Fibroblast of villous mesenchyme (primary cell): ENCODE measurements around the gene PIP5K1C. TPM values are rescaled to one million over a fixed set of nuclear protein-coding genes. Genes with fewer than 3 reads are reported as not detected.

Experiments
- DNase-seq: peaks from one replicate; pipeline ENCODE4 v3.0.0-alpha.2; 2010; ENCODE audit warnings: low read depth
- H3K4me3 ChIP-seq: 2 replicates; pipeline ENCODE4 v1.5.1; 2011; ENCODE audit warnings: low read depth, mild to moderate bottlenecking, low read length
- total RNA-seq: library from RNA; depleted of rRNA; stranded (reverse); fragments of >200 nt; gene quantifications from 2 replicates; pipeline ENCODE4 v1.2.3, GENCODE V29; 2012
- TF ChIP-seq, protein P1 (sequence below): IDR thresholded peaks from 2 replicates; pipeline ENCODE4 v1.5.1; 2012; ENCODE audit warnings: low read depth, mild to moderate bottlenecking, low read length; ENCODE audit not compliant: insufficient read depth

PIP5K1C gene
- total RNA-seq, 1 donor = 46.2 TPM

DNA sequence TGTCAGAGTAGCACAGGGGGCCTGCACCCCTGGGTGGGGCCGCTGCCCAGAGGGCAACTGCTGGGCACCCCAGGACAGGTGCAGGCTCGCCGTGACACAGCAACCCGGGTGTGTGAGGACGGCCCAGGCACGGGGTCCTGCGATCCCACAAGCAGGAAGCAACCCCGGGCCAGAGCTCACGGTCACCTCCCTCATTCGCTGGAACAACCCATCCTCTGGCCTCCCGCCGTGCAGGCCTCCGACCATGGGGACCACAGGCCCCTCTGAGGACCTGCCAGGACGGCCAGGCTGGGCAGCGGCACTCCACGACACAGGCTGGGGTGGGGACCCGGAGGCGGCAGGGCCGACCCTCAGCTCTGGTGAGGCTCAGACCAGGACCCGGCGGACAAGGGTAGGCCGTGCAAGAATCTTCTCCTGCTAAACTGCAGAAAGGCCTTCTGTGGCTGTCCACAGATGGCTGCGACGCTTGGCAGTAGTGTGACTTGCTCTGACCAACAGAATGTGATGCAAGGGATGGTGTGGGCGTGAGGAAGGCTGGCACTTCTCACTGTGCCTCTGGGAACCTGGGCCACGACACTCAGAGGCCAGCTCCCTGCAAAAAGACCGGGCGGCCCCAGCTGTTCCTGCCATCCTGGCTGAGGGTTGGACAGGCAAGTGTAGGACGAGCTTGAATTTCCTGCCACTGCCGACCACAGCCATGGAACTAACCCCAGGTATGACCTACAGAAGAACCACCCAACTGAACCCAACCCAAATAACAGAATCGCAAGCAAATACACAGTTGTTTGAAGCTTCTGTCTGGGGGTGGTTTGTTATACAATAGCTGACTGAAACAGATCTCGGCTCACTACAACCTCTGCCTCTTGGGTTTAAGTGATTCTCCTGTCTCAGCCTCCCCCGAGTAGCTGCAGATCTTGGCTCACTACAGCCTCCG is 26.5 kb downstream of the PIP5K1C start:
- TF ChIP-seq, protein P1, sequence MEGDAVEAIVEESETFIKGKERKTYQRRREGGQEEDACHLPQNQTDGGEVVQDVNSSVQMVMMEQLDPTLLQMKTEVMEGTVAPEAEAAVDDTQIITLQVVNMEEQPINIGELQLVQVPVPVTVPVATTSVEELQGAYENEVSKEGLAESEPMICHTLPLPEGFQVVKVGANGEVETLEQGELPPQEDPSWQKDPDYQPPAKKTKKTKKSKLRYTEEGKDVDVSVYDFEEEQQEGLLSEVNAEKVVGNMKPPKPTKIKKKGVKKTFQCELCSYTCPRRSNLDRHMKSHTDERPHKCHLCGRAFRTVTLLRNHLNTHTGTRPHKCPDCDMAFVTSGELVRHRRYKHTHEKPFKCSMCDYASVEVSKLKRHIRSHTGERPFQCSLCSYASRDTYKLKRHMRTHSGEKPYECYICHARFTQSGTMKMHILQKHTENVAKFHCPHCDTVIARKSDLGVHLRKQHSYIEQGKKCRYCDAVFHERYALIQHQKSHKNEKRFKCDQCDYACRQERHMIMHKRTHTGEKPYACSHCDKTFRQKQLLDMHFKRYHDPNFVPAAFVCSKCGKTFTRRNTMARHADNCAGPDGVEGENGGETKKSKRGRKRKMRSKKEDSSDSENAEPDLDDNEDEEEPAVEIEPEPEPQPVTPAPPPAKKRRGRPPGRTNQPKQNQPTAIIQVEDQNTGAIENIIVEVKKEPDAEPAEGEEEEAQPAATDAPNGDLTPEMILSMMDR = no peak
- DNase-seq = no peak
- no peak overlapping the region for H3K4me3 ChIP-seq

DNA sequence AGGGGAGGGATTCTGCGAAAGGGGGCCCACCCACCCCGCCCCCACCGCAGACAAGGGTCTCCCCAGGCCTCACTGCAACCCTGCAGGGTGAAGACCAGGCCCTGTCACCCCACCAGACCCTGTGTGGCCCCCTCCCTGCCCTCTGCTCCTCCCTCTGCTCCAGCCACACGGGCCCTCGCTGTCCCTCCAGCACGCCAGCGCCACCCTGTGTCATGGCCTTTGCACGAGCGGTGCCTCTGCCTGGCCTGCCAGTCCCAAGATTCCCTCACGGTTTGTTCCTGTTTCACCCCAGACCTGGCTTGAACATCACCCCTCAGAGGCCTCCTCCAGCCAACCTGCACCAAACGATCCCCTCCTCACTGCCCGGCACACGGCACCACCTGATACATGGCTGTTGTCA is 27.3 kb downstream of the PIP5K1C start:
- TF ChIP-seq, protein P1 = no peak
- DNase-seq = no peak
- no peak overlapping the region for H3K4me3 ChIP-seq

DNA sequence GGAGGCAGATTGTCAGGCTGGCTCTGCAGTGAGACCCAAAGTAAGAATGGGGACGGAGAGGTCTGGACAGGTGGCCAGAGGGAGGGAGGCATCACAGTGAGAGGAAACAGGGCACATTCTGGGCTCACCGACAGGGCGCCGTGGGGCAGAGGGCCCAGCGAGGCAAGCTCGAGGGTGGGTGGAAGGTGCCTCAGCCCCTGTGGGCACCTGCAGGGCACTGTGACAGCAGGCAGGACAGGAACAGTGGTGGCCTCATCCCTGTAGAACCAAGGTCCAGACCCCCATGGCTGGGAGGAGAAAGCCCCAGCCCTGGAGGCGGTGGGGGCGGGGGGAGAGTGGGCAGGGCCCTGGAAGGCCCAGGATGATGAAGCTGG is 27.7 kb downstream of the PIP5K1C start:
- TF ChIP-seq, protein P1 = no peak
- H3K4me3 ChIP-seq = no peak overlapping the region
- no peak for DNase-seq

DNA sequence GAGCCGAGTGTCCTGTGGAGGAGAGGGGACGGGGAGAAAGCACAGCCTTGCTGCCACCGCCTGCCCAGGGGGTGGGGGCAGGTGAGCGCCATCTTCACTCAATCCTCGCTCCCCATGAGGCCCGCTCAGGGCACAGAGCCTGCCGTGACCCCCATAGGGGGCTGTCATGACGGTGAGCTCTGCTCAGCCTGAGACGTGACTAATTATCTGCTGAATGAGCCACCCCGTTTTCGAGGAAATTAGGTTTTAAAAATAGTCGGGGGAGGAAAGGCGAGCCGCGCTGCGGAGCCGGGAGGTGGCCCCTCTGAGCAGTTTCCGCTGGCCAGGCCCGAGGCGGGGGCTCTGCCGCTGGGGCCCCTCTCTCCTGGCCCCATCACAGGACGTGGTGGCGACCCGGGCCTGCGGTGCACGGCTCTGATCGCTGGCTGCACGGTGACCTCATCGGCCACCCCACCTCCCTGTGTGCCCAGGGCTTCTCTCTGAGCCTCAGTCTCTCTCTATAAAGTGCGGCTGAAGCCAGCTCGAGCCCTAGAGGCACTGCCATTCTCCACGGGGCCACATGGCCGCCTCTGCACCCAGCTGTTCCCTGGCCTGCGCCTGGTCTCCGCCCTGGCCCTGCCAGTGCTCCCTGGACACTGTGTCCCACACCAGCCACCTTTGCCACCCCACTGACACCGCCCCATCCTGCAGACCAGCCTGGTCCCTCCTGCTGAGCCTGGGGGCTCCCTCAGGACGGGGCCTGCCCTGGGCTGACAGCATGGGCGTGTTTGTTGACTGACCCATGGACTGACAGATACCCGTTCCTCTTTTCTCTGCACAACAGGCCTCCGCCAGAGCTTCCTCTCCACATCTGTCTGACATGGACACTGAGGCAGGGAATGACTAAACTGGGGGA is 28.3 kb downstream of the PIP5K1C start:
- no peak overlapping the region for H3K4me3 ChIP-seq
- peak; percentile 54 for DNase-seq
- TF ChIP-seq, protein P1 = peak; percentile 6

DNA sequence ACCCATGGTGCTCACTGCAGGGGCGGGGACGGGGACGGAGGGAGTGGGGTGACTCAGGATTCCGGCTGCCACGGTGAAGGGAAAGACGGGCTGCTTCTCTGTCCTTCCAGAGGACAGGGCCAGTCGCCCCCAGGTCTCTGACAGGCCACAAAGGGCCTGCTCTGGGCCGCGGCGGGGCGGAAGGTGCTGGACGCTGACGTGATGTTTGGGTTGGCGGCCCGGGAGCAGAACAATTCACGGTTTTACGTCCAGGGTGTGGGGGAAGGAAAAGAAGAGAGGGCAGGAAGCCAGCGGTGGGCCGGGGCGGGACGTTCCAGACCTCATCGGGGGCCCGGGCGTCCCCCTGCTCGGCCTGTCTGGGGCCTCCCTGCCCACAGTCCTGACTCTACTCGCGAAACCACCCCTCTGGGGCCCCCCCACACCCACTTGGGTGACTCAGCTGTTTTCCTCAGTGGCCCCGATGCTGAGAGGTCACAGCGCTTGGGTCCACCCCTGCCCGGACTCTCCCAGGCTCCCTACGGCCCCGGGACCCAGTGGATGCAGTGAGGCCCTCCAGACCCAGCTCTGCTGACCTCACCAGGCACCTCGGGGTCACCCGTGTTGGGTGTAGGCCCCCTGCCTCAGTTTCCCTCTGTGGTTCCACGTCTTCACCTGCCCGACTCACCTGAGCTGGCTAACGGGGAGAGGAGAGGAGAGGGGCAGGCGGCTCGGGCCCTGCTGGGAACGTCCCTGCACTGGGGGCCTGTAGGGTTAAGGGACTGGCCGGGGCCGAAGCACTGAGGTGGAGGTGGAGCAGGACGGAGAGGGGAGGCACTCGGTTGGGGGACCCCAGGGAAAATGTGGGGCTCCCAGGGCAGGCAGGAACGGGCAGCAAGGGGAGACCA is 29.2 kb downstream of the PIP5K1C start:
- TF ChIP-seq, protein P1 = no peak
- DNase-seq = peak; percentile 80
- H3K4me3 ChIP-seq = no peak overlapping the region
